ENCODE data around the gene CHST9. TPM values are rescaled to one million over a fixed set of nuclear protein-coding genes. Genes with fewer than 3 reads are reported as not detected.

CHST9 gene
- polyA plus RNA-seq, 3 donors, result not detected

DNA sequence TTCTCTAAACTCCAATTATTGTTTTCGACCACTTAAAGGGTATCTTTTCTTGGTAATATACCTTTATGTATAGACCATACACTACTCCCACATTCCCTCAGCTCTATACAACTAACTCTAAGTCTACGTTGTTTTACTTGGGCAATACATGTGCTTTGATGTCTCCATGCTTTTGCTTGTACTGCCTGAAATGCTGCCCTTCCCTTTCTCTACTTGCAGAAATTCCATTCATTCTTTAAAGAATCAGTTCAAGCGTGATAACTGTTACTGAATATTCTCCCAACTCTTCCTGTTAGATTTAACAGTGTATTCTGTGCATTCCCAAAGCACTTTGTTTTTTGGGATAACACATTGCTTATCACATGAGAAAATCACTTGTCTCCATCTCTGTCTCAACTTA lies 162.6 kb downstream of the CHST9 start:
- H3K27ac ChIP-seq (ENCODE audit: low read depth in 1 of 2, low read length in 2 of 2), result no peak overlapping the region
- H3K79me2 ChIP-seq (ENCODE audit: insufficient read depth, low read length), result no peaks in the 10 kb centered on the region
- H3K4me3 Mint-ChIP-seq, result no peak overlapping the region
- no peak overlapping the region for H3K9ac ChIP-seq (ENCODE audit: insufficient read depth, low read length, poor library complexity, severe bottlenecking)
- no peaks in the 10 kb centered on the region for H3K9me3 ChIP-seq (replicated peaks in 1 of 2; ENCODE audit: control insufficient read depth in 1 of 2, insufficient read depth in 1 of 2, low read length in 2 of 2)
- WGBS (ENCODE audit: insufficient coverage), result 63% methylated on average over 2 of the region's 3 CpGs
- H2AFZ ChIP-seq (ENCODE audit: insufficient read depth, low read depth, low read length, poor library complexity, severe bottlenecking), result no peak overlapping the region
- no peaks in the 10 kb centered on the region for H3K4me1 ChIP-seq (ENCODE audit: control insufficient read depth in 1 of 2, insufficient read depth in 2 of 2, low read length in 2 of 2)
- H3K36me3 ChIP-seq (replicated peaks in 1 of 2; ENCODE audit: control insufficient read depth in 1 of 2, insufficient read depth in 2 of 2, low read length in 2 of 2), result no peaks in the 10 kb centered on the region
- H3K4me1 Mint-ChIP-seq, result no peaks in the 10 kb centered on the region
- no peaks in the 10 kb centered on the region for H3K36me3 Mint-ChIP-seq
- DNase-seq, result no peak
- no peaks in the 10 kb centered on the region for H4K20me1 ChIP-seq (ENCODE audit: insufficient read depth, low read length)
- TF ChIP-seq CTCF (IDR thresholded peaks at IDR 0.05), result no peak
- H3K27me3 ChIP-seq (ENCODE audit: control insufficient read depth in 2 of 2, insufficient read depth in 2 of 2, low read length in 2 of 2), result no peaks in the 10 kb centered on the region
- H3K27ac Mint-ChIP-seq, result no peak overlapping the region
- H3K4me3 ChIP-seq (replicated peaks in 1 of 3; ENCODE audit: low read depth in 2 of 3, low read length in 3 of 3), result no peak overlapping the region
- intact Hi-C loops (cut with micrococcal nuclease), result no loop called here
- no peaks in the 10 kb centered on the region for H3K9me3 Mint-ChIP-seq
- H3K4me2 ChIP-seq (replicated peaks; ENCODE audit: extremely low read depth, low read length, poor library complexity, severe bottlenecking), result no peak overlapping the region
- H3K27me3 Mint-ChIP-seq (ENCODE audit: low read depth in 3 of 3), result peaks cover 0 to 6% (median 0%) of the 10 kb centered on the region in 3 donors

GRCh38 chr18:27017901-27018500 lies 167.1 kb downstream of the CHST9 start:
- intact Hi-C loops (cut with micrococcal nuclease), result no loop called here
- Histone ChIP-seq H2AFZ (ENCODE audit: insufficient read depth, low read depth, low read length, poor library complexity, severe bottlenecking) (no peak overlapping the region), H3K36me3 (replicated peaks in 1 of 2; ENCODE audit: control insufficient read depth in 1 of 2, insufficient read depth in 2 of 2, low read length in 2 of 2) (no peaks in the 10 kb centered on the region), H3K9ac (ENCODE audit: insufficient read depth, low read length, poor library complexity, severe bottlenecking) (no peak overlapping the region), H3K4me3 (replicated peaks in 1 of 3; ENCODE audit: low read depth in 2 of 3, low read length in 3 of 3) (no peak overlapping the region), H3K79me2 (ENCODE audit: insufficient read depth, low read length) (no peaks in the 10 kb centered on the region), H3K4me1 (ENCODE audit: control insufficient read depth in 1 of 2, insufficient read depth in 2 of 2, low read length in 2 of 2) (no peaks in the 10 kb centered on the region), H3K4me2 (replicated peaks; ENCODE audit: extremely low read depth, low read length, poor library complexity, severe bottlenecking) (no peak overlapping the region), H3K9me3 (replicated peaks in 1 of 2; ENCODE audit: control insufficient read depth in 1 of 2, insufficient read depth in 1 of 2, low read length in 2 of 2) (no peaks in the 10 kb centered on the region), H3K27me3 (ENCODE audit: control insufficient read depth in 2 of 2, insufficient read depth in 2 of 2, low read length in 2 of 2) (no peaks in the 10 kb centered on the region), H3K27ac (ENCODE audit: low read depth in 1 of 2, low read length in 2 of 2) (no peak overlapping the region), H4K20me1 (ENCODE audit: insufficient read depth, low read length) (no peaks in the 10 kb centered on the region)
- Mint-ChIP-seq H3K36me3 (no peaks in the 10 kb centered on the region), H3K9me3 (no peaks in the 10 kb centered on the region), H3K27ac (no peak overlapping the region), H3K27me3 (ENCODE audit: low read depth in 3 of 3) (peaks cover 0 to 6% (median 2%) of the 10 kb centered on the region in 3 donors), H3K4me1 (no peaks in the 10 kb centered on the region), H3K4me3 (no peak overlapping the region)
- no peak for DNase-seq
- TF ChIP-seq CTCF (IDR thresholded peaks at IDR 0.05), result no peak
- no CpG with 5 or more reads among the region's 2 CpGs for WGBS (ENCODE audit: insufficient coverage)
